ENCODE data around the gene SLC2A9.

Gene SLC2A9

DNA sequence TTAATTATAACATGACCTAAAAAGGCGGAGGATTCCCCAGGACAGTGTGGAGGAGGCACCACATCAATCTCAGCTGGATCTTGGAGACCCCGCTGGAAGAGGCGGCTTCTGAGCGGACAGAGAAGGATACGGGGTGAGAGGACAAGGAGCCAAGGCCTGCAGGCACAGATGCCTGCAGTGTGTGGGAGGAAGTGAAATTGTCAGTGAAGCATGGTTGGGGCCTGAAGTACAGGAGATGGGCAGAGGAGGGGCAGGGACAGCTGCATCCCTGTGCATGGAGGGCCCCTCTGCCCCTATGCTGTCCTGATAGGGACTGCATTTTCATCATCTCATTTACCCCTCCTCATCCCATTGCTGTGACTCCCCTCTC, 1.7 kb upstream of the SLC2A9 start:
- Histone ChIP-seq H3K79me2 (ENCODE audit: low read length) (no peaks in the 10 kb centered on the region), H3K9ac (ENCODE audit: low read length) (no peak overlapping the region), H3K9me3 (replicated peaks; ENCODE audit: insufficient read depth, low read length) (no peaks in the 10 kb centered on the region), H3F3A (ENCODE audit: insufficient read depth, low read length) (no peaks in the 10 kb centered on the region), H4K20me1 (ENCODE audit: insufficient read depth, low read length) (no peaks in the 10 kb centered on the region), H2AFZ (ENCODE audit: low read length) (no peak overlapping the region), H3K4me3 (ENCODE audit: low read length) (no peak overlapping the region), H3K36me3 (replicated peaks; ENCODE audit: insufficient read depth, low read length) (no peaks in the 10 kb centered on the region), H3K27ac (ENCODE audit: low read length) (no peak overlapping the region), H3K4me2 (ENCODE audit: low read depth, low read length) (no peak overlapping the region), H3K9me2 (replicated peaks; ENCODE audit: insufficient read depth, low read length) (no peaks in the 10 kb centered on the region), H3K27me3 (replicated peaks; ENCODE audit: insufficient read depth, low read length) (no peaks in the 10 kb centered on the region), H3K4me1 (ENCODE audit: low read length) (peaks cover 6% of the 10 kb centered on the region)
- no peak for DNase-seq
- TF ChIP-seq EZH2 (optimal IDR thresholded peaks at IDR 0.05; ENCODE audit: low read depth, low read length), result no peak

DNA sequence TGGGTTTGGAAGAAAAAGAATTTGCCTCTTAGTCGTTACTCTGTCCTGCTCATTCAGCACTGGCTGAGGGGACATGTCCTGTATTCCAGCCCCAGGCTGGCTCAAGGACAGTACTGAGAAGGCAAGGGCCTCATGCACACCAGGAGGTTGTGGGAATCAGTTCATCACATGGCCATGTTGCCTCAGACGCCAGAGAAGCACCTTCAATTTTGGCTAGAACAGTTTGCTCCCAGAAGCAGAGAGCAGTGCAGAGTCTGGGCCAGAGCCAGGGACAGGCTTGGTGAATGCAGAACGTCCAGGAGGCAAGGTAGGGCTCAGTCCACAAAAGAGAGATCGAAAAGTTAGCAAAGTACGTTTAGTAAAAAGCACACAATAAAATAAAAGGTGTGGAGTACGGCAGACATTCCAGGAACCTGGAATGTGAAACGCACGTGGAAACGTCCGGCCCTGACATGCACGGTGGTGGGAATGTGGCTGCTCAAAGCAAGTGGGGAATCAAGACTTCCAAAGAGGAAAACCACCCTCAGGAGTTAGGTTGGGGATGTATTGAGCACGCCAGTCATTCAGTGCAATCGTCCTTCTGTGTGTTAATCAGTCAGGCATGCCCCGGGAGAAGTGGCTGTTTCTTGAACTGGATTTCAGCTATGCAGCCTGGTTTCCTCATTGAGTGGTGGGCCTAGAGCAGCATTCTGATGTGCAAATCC, 1.2 kb upstream of the SLC2A9 start:
- H3K4me3 ChIP-seq (ENCODE audit: low read length), result no peak overlapping the region
- no peak for DNase-seq
- H3K27me3 ChIP-seq (replicated peaks; ENCODE audit: insufficient read depth, low read length), result no peaks in the 10 kb centered on the region
- no peak overlapping the region for H3K27ac ChIP-seq (ENCODE audit: low read length)
- H3K4me2 ChIP-seq (ENCODE audit: low read depth, low read length), result no peak overlapping the region
- H3K79me2 ChIP-seq (ENCODE audit: low read length), result no peaks in the 10 kb centered on the region
- H3F3A ChIP-seq (ENCODE audit: insufficient read depth, low read length), result no peaks in the 10 kb centered on the region
- no peaks in the 10 kb centered on the region for H3K9me3 ChIP-seq (replicated peaks; ENCODE audit: insufficient read depth, low read length)
- no peaks in the 10 kb centered on the region for H3K36me3 ChIP-seq (replicated peaks; ENCODE audit: insufficient read depth, low read length)
- no peaks in the 10 kb centered on the region for H3K9me2 ChIP-seq (replicated peaks; ENCODE audit: insufficient read depth, low read length)
- H2AFZ ChIP-seq (ENCODE audit: low read length), result no peak overlapping the region
- peaks cover 6% of the 10 kb centered on the region for H3K4me1 ChIP-seq (ENCODE audit: low read length)
- TF ChIP-seq CTCF (IDR thresholded peaks at IDR 0.05; ENCODE audit: low read length), result no peak
- no peak for TF ChIP-seq EZH2phosphoT487 (IDR thresholded peaks at IDR 0.05; ENCODE audit: low read length)
- TF ChIP-seq EZH2 (optimal IDR thresholded peaks at IDR 0.05; ENCODE audit: low read depth, low read length), result no peak
- H4K20me1 ChIP-seq (ENCODE audit: insufficient read depth, low read length), result no peaks in the 10 kb centered on the region
- H3K9ac ChIP-seq (ENCODE audit: low read length), result no peak overlapping the region

GRCh38 chr4:10021653-10022023, 341 bp upstream of the SLC2A9 start:
- Histone ChIP-seq H3K4me3 (ENCODE audit: low read length) (no peak overlapping the region), H3K36me3 (replicated peaks; ENCODE audit: insufficient read depth, low read length) (no peaks in the 10 kb centered on the region), H3K9me3 (replicated peaks; ENCODE audit: insufficient read depth, low read length) (no peaks in the 10 kb centered on the region), H3K27ac (ENCODE audit: low read length) (no peak overlapping the region), H3F3A (ENCODE audit: insufficient read depth, low read length) (no peaks in the 10 kb centered on the region), H2AFZ (ENCODE audit: low read length) (no peak overlapping the region), H3K9me2 (replicated peaks; ENCODE audit: insufficient read depth, low read length) (no peaks in the 10 kb centered on the region), H3K79me2 (ENCODE audit: low read length) (no peaks in the 10 kb centered on the region), H3K4me1 (ENCODE audit: low read length) (peaks cover 6% of the 10 kb centered on the region), H3K9ac (ENCODE audit: low read length) (no peak overlapping the region), H4K20me1 (ENCODE audit: insufficient read depth, low read length) (no peaks in the 10 kb centered on the region), H3K27me3 (replicated peaks; ENCODE audit: insufficient read depth, low read length) (no peaks in the 10 kb centered on the region), H3K4me2 (ENCODE audit: low read depth, low read length) (no peak overlapping the region)
- no peak for TF ChIP-seq CTCF (IDR thresholded peaks at IDR 0.05; ENCODE audit: low read length)
- no peak for TF ChIP-seq EZH2 (optimal IDR thresholded peaks at IDR 0.05; ENCODE audit: low read depth, low read length)
- no peak for TF ChIP-seq EZH2phosphoT487 (IDR thresholded peaks at IDR 0.05; ENCODE audit: low read length)
- no peak for DNase-seq

DNA sequence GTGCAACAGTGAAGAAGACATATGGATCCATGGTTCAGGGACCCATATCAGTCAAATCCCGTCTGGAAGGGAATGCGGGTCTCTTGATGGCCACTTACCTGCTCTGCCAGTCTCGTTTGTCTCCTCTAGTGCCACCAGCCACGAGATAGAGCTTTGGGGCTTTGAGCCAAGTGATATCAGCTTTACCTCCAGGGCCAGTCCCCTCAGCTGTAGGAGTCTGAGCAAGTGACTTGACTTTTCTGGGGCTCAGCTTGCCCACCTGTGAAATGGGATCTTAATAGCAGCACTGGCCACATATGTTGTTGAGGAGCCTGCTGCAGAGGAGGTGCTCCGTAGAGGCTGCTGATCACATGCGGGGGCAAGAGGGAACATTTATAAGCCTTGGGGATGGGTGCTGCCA, 1.2 kb downstream of the SLC2A9 start:
- peaks cover 6% of the 10 kb centered on the region for H3K4me1 ChIP-seq (ENCODE audit: low read length)
- no peaks in the 10 kb centered on the region for H3K9me3 ChIP-seq (replicated peaks; ENCODE audit: insufficient read depth, low read length)
- no peaks in the 10 kb centered on the region for H3K36me3 ChIP-seq (replicated peaks; ENCODE audit: insufficient read depth, low read length)
- H3K27me3 ChIP-seq (replicated peaks; ENCODE audit: insufficient read depth, low read length), result no peaks in the 10 kb centered on the region
- H3K4me2 ChIP-seq (ENCODE audit: low read depth, low read length), result no peak overlapping the region
- no peaks in the 10 kb centered on the region for H4K20me1 ChIP-seq (ENCODE audit: insufficient read depth, low read length)
- H3K4me3 ChIP-seq (ENCODE audit: low read length), result no peak overlapping the region
- no peaks in the 10 kb centered on the region for H3F3A ChIP-seq (ENCODE audit: insufficient read depth, low read length)
- no peak overlapping the region for H2AFZ ChIP-seq (ENCODE audit: low read length)
- H3K9ac ChIP-seq (ENCODE audit: low read length), result no peak overlapping the region
- no peaks in the 10 kb centered on the region for H3K79me2 ChIP-seq (ENCODE audit: low read length)
- no peak for DNase-seq
- H3K27ac ChIP-seq (ENCODE audit: low read length), result no peak overlapping the region
- no peaks in the 10 kb centered on the region for H3K9me2 ChIP-seq (replicated peaks; ENCODE audit: insufficient read depth, low read length)
- no peak for TF ChIP-seq EZH2phosphoT487 (IDR thresholded peaks at IDR 0.05; ENCODE audit: low read length)
- no peak for TF ChIP-seq CTCF (IDR thresholded peaks at IDR 0.05; ENCODE audit: low read length)
- TF ChIP-seq EZH2 (optimal IDR thresholded peaks at IDR 0.05; ENCODE audit: low read depth, low read length), result no peak
